CD4-positive, alpha-beta T cell (primary cell): ENCODE data around the gene MPHOSPH8. TPM values are rescaled to one million over a fixed set of nuclear protein-coding genes. Genes with fewer than 3 reads are reported as not detected.
A peak's percentile ranks its signal among the peaks of the same experiment; 100 is the strongest.

Experiments
- ATAC-seq: fragments of 200-7000 bp; cut with Tn5 transposase; one replicate; pipeline ENCODE4 v1.10.0; 2022; ENCODE audit warnings: mild to moderate bottlenecking; ENCODE audit not compliant: poor library complexity
- CTCF ChIA-PET: fragments of 350-600 bp; sonication (Branson Sonifier 250); formaldehyde crosslinking; loops from one replicate; lab custom pipeline; 2021; ENCODE audit warnings: antibody characterized with exemption, inconsistent platforms; lab: Charles Lee
- POLR2A ChIA-PET: fragments of 350-600 bp; sonication (Branson Sonifier 250); formaldehyde crosslinking; loops from one replicate; lab custom pipeline; 2021; ENCODE audit warnings: antibody characterized with exemption, inconsistent platforms; lab: Charles Lee
- DNase-seq, 14 experiments: peaks; one replicate each; pipeline ENCODE4 v3.0.0-alpha.2; 2013 to 2020; ENCODE audit warnings: mixed read lengths in 2 of 14
- H3K27ac ChIP-seq, 2 donors: one replicate each; pipeline versions ENCODE4 v1.5.1 to v1.7.0; 2013; ENCODE audit warnings: low read length in 2 of 2, low read depth in 1 of 2, mild to moderate bottlenecking in 1 of 2
- H3K27me3 ChIP-seq, 2 experiments: 1 replicate in 1 of 2; 2 replicates in 1 of 2; pipeline versions ENCODE4 v1.6.1 to v1.7.0; 2013; ENCODE audit warnings: low read length in 2 of 2, control low read depth in 1 of 2, mild to moderate bottlenecking in 1 of 2, moderate library complexity in 1 of 2; ENCODE audit not compliant: insufficient read depth in 2 of 2, control insufficient read depth in 1 of 2
- H3K36me3 ChIP-seq: one replicate; pipeline ENCODE4 v1.6.1; 2013; ENCODE audit warnings: low read length, control low read depth; ENCODE audit not compliant: insufficient read depth
- H3K4me1 ChIP-seq: one replicate; pipeline ENCODE4 v1.6.1; 2013; ENCODE audit warnings: low read length, control low read depth; ENCODE audit not compliant: insufficient read depth
- H3K4me3 ChIP-seq: one replicate; pipeline ENCODE4 v1.5.1; 2013; ENCODE audit warnings: mild to moderate bottlenecking, low read length, moderate library complexity
- H3K9me3 ChIP-seq, 2 experiments: 1 replicate in 1 of 2; 2 replicates in 1 of 2; pipeline versions ENCODE4 v1.6.1 to v1.7.0; 2013; ENCODE audit warnings: low read length in 2 of 2, mild to moderate bottlenecking in 2 of 2, control low read depth in 1 of 2, moderate library complexity in 1 of 2; ENCODE audit not compliant: control insufficient read depth in 1 of 2, insufficient read depth in 1 of 2
- H3K27ac Mint-ChIP-seq: one replicate; pipeline ENCODE4 v1.8.0; 2020; ENCODE audit warnings: mixed read lengths
- H3K27me3 Mint-ChIP-seq: one replicate; pipeline ENCODE4 v1.8.0; 2021; ENCODE audit warnings: mixed read lengths
- H3K36me3 Mint-ChIP-seq: one replicate; pipeline ENCODE4 v1.8.0; 2021; ENCODE audit warnings: low read depth, mixed read lengths
- H3K4me1 Mint-ChIP-seq: one replicate; pipeline ENCODE4 v1.8.0; 2021; ENCODE audit warnings: low read depth, mixed read lengths
- H3K4me3 Mint-ChIP-seq: one replicate; pipeline ENCODE4 v1.8.0; 2020; ENCODE audit warnings: mild to moderate bottlenecking, mixed read lengths
- H3K9me3 Mint-ChIP-seq: one replicate; pipeline ENCODE4 v1.8.0; 2020; ENCODE audit warnings: mixed read lengths
- intact Hi-C, 2 experiments: fragments of 100-400 bp; cut with DNase I in 1 of 2; cut with micrococcal nuclease in 1 of 2; formaldehyde crosslinking; loops; one replicate each; pipeline versions ENCODE4 v1.15.1 to v1.9.0; 2023 to 2025; cut with DNase I, micrococcal nuclease
- total RNA-seq, 174 experiments: library from RNA in 2 of 174; stranded (reverse) in 2 of 174; gene quantifications; one replicate each; pipeline ENCODE4 v1.2.3 and lab custom pipeline; 2021 to 2026
- TF ChIP-seq, protein P1 (sequence below): fragments of 200-600 bp; IDR thresholded peaks from one replicate; pipeline ENCODE4 v1.8.0; 2022; ENCODE audit warnings: antibody characterized with exemption, mild to moderate bottlenecking

MPHOSPH8 gene
- total RNA-seq, 2 experiments from 2014 or later = 48.0 to 51.2 TPM

DNA sequence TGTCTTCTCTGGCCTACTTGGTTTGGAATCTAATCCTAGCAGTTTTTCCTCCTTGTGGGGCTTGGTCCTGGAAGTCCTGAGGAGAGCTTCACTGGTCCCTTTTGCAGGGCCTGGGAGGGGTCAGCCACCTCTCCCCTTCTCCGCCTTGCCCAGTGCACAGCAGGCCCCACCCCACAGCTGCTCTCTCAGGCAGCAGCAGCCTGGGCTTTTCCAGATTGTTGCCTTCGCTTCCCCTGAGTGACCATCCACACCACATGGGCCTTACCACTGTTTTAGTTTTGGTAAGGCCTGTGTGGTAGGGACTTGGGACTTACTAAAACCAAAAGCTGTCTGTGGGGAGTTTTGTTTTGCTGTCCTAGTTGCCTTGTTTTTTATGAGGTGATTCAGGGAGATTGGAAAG lies 11.5 kb downstream of the MPHOSPH8 start:
- Mint-ChIP-seq H3K4me3 (no peak overlapping the region), H3K27me3 (no peaks in the 10 kb centered on the region), H3K4me1 (peaks cover 58% of the 10 kb centered on the region), H3K27ac (peak overlapping the region; percentile 42), H3K36me3 (peaks cover 88% of the 10 kb centered on the region), H3K9me3 (no peaks in the 10 kb centered on the region)
- DNase-seq = no peak
- no peaks in the 10 kb centered on the region for H3K9me3 ChIP-seq
- no peak for ATAC-seq
- intact Hi-C loops = no loop called here
- H3K4me3 ChIP-seq = no peak overlapping the region
- peaks cover 75% of the 10 kb centered on the region for H3K36me3 ChIP-seq
- no peak overlapping the region for H3K27ac ChIP-seq
- ChIA-PET CTCF (no interaction called here), POLR2A (no interaction called here)
- TF ChIP-seq, protein P1, sequence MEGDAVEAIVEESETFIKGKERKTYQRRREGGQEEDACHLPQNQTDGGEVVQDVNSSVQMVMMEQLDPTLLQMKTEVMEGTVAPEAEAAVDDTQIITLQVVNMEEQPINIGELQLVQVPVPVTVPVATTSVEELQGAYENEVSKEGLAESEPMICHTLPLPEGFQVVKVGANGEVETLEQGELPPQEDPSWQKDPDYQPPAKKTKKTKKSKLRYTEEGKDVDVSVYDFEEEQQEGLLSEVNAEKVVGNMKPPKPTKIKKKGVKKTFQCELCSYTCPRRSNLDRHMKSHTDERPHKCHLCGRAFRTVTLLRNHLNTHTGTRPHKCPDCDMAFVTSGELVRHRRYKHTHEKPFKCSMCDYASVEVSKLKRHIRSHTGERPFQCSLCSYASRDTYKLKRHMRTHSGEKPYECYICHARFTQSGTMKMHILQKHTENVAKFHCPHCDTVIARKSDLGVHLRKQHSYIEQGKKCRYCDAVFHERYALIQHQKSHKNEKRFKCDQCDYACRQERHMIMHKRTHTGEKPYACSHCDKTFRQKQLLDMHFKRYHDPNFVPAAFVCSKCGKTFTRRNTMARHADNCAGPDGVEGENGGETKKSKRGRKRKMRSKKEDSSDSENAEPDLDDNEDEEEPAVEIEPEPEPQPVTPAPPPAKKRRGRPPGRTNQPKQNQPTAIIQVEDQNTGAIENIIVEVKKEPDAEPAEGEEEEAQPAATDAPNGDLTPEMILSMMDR = no peak
- H3K4me1 ChIP-seq = peaks cover 2% of the 10 kb centered on the region
- H3K27me3 ChIP-seq = no peaks in the 10 kb centered on the region

DNA sequence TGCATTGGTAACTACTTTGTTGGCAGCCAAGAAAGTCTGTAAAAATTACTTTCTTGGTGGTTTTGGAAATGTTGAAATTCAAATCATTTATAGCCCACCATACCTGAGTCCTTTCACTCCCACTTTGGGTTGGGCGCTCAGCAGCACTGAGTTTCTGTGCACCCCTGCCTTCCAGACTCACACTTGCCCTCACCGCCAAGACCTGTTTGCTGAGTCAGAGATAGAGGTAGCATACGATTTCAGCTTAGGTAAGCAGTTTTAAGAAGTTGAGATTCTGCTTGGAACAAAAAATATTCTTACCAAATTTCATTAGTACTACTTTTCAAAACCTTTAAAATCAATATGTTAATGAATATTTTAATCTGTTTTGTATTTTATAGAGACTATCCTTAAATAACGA lies 12.6 kb downstream of the MPHOSPH8 start:
- TF ChIP-seq, protein P1 = no peak
- intact Hi-C loops = no loop called here
- H3K4me1 Mint-ChIP-seq = peaks cover 47% of the 10 kb centered on the region
- no peak overlapping the region for H3K4me3 ChIP-seq
- ChIA-PET POLR2A (no interaction called here), CTCF (no interaction called here)
- no peak overlapping the region for H3K27ac ChIP-seq
- no peak overlapping the region for H3K4me3 Mint-ChIP-seq
- H3K27ac Mint-ChIP-seq = peak overlapping the region; percentile 9
- ATAC-seq (no peak), DNase-seq (no peak)
- H3K4me1 ChIP-seq = peaks cover 2% of the 10 kb centered on the region
- H3K36me3 Mint-ChIP-seq = peaks cover 88% of the 10 kb centered on the region
- peaks cover 85% of the 10 kb centered on the region for H3K36me3 ChIP-seq
- H3K9me3 ChIP-seq = no peaks in the 10 kb centered on the region
- H3K27me3 ChIP-seq = no peaks in the 10 kb centered on the region
- H3K27me3 Mint-ChIP-seq = no peaks in the 10 kb centered on the region
- H3K9me3 Mint-ChIP-seq = no peaks in the 10 kb centered on the region

DNA sequence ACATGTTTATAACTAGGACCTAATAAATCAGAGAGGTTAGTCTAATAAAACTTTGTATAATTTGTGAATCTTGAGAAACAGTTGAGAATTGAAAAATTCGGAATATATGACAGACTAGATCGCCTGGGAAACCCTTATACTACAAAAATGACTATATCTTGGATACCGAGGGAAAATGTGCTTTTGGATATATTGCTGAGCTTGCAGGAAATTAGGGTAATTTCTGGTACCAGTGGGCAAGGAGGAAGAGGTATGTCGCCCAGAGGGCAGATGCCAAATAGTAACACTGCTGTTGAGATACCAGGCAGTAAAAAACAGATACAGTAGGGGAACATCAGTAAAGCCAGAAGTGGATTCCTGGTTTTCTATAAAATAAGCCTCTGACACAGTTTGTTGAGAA lies 17.3 kb downstream of the MPHOSPH8 start:
- TF ChIP-seq, protein P1 = no peak
- Histone ChIP-seq H3K36me3 (peaks cover 68% of the 10 kb centered on the region), H3K9me3 (no peaks in the 10 kb centered on the region), H3K27ac (no peak overlapping the region), H3K27me3 (no peaks in the 10 kb centered on the region), H3K4me1 (no peaks in the 10 kb centered on the region), H3K4me3 (no peak overlapping the region)
- Mint-ChIP-seq H3K27ac (peak overlapping the region; percentile 14), H3K27me3 (no peaks in the 10 kb centered on the region), H3K4me3 (no peak overlapping the region), H3K9me3 (no peaks in the 10 kb centered on the region), H3K36me3 (peaks cover 89% of the 10 kb centered on the region), H3K4me1 (peaks cover 18% of the 10 kb centered on the region)
- ChIA-PET CTCF (no interaction called here), POLR2A (interaction anchor here (0.8 kb wide), 1 partner anchor 17 kb away, joined by 4 read pairs; no protein-coding TSS in a partner anchor)
- intact Hi-C loops = no loop called here
- no peak for DNase-seq
- ATAC-seq = no peak
